Transverse colon (tissue), 4 donors: Measurements from ENCODE around the gene TNN. TPM values are rescaled to one million over a fixed set of nuclear protein-coding genes. Genes with fewer than 3 reads are reported as not detected.

Experiments used
- DNase-seq: peaks from one replicate; pipeline ENCODE4 v3.0.0-alpha.2; 2019
- H3K27ac ChIP-seq, 4 donors: fragments of 200-600 bp; sonication (generic); 2 replicates each; pipeline ENCODE4 v1.5.1; 2016 to 2018; ENCODE audit warnings: inconsistent platforms in 4 of 4
- H3K27me3 ChIP-seq: fragments of 200-600 bp; sonication (generic); 2 replicates; pipeline ENCODE4 v1.5.1; 2017; ENCODE audit warnings: inconsistent platforms
- H3K36me3 ChIP-seq, 4 donors: fragments of 200-600 bp; sonication (generic); 2 replicates each; pipeline ENCODE4 v1.5.1; 2017 to 2019; ENCODE audit warnings: inconsistent platforms in 4 of 4
- H3K4me1 ChIP-seq, 4 donors: fragments of 200-600 bp; sonication (generic); 2 replicates each; pipeline ENCODE4 v1.5.1; 2017 to 2020; ENCODE audit warnings: inconsistent platforms in 4 of 4
- H3K4me3 ChIP-seq, 4 donors: fragments of 200-600 bp; sonication (generic); 1 replicate in 1 of 4; 2 replicates in 3 of 4; pipeline versions ENCODE4 v1.5.1 to v1.6.1; 2017 to 2019; ENCODE audit warnings: inconsistent platforms in 4 of 4
- H3K9me3 ChIP-seq, 2 donors: fragments of 200-600 bp; sonication (generic); 2 replicates each; pipeline ENCODE4 v1.5.1; 2017 to 2019; ENCODE audit warnings: inconsistent platforms in 2 of 2
- EP300 ChIP-seq: sonication (generic); formaldehyde crosslinking; IDR thresholded peaks from one replicate; pipeline ENCODE4 v1.6.1; 2017; ENCODE audit warnings: antibody characterized with exemption, low read depth
- POLR2A ChIP-seq: fragments of 450-650 bp; IDR thresholded peaks from one replicate; pipeline ENCODE4 v1.6.1; 2016; ENCODE audit warnings: antibody characterized with exemption, mild to moderate bottlenecking, moderate library complexity
- POLR2AphosphoS5 ChIP-seq, 3 donors: sonication (generic); formaldehyde crosslinking; IDR thresholded peaks; one replicate each; pipeline ENCODE4 v1.6.1; 2016; ENCODE audit warnings: antibody characterized with exemption in 3 of 3
- WGBS, 2 donors: methylation state at CpG; one replicate each; pipeline ENCODE4 v1.1.5; 2018; ENCODE audit warnings: low coverage in 1 of 2; 5-methylcytosine and 5-hydroxymethylcytosine counted together
- in situ Hi-C, 4 donors: fragments of 200-750 bp; cut with MboI; loops; one replicate each; pipeline versions ENCODE4 v1.15.0 to v1.15.1; 2017; ENCODE audit warnings: low sequenced_read_pairs in 3 of 4, low pct_ligation_motif_present in 1 of 4, low pct_unique_long_range_greater_than_20kb in 1 of 4
- intact Hi-C: fragments of 100-400 bp; cut with DNase I; formaldehyde crosslinking; loops from one replicate; pipeline ENCODE4 v1.15.1; 2023; ENCODE audit warnings: low total_unique reads
- total RNA-seq, 4 donors: library from RNA; depleted of rRNA; stranded (reverse); fragments of >200 nt; gene quantifications; one replicate each; pipeline ENCODE4 v1.1.0, GENCODE V29; 2016
- TF ChIP-seq, protein P1 (sequence below), 5 experiments: fragments of 200-600 bp in 3 of 5; fragments of 450-650 bp in 2 of 5; sonication (generic) in 3 of 5; IDR thresholded peaks; 1 replicate in 2 of 5; 2 replicates in 3 of 5; pipeline ENCODE4 v1.5.1; 2016 to 2017; ENCODE audit warnings: antibody characterized with exemption in 5 of 5, inconsistent platforms in 3 of 5, mild to moderate bottlenecking in 2 of 5, moderate library complexity in 1 of 5

Gene TNN
- total RNA-seq, 4 donors from 2014 or later = 0.14 TPM; not detected in 3

DNA sequence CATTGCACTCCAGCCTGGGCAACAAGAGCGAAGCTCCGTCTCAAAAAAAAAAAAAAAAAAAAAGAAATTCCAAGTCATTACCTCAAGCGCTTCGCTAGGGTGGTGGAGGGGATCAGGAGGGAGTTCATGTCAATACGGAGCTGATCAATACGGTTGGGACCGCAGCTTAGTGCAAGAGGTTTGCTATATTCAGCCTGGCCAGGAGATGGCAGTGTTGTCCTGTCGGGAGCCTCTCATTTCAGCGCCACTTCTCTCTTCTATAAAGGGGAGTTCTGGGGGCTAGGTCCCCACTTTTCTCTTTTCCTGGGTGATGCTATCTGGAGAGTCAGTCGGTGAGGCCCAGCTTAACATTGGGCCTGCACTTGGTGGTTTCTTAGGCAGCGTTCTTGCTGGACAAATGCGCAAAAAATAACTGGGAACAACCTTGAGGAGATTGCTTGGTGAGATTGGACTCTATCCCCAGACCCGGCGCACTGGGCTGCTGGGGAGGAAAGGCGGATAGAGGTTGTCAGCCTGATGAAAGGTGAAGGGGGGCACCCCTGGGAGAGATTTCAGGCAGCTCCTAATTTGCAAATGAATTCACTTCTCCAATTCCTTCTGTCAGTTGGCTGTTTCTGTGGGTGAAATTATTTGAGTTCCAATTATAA lies 84.5 kb downstream of the TNN start:
- Histone ChIP-seq H3K9me3 (no peaks in the 10 kb centered on the region), H3K4me3 (no peak overlapping the region), H3K27me3 (peaks cover 24% of the 10 kb centered on the region), H3K4me1 (peaks cover 0 to 8% (median 0%) of the 10 kb centered on the region in 4 donors), H3K36me3 (no peaks in the 10 kb centered on the region), H3K27ac (no peak overlapping the region)
- WGBS, 2 donors = 8 to 11% methylated on average over 8 to 15 of the region's 15 CpGs
- DNase-seq = peak; percentile 66
- in situ Hi-C loops (loop anchor here in 2 of 4 donors (5.0 to 10.0 kb wide), 2 partner anchors 170 to 173 kb away; no protein-coding TSS in a partner anchor), intact Hi-C loops (no loop called here)
- TF ChIP-seq, protein P1, sequence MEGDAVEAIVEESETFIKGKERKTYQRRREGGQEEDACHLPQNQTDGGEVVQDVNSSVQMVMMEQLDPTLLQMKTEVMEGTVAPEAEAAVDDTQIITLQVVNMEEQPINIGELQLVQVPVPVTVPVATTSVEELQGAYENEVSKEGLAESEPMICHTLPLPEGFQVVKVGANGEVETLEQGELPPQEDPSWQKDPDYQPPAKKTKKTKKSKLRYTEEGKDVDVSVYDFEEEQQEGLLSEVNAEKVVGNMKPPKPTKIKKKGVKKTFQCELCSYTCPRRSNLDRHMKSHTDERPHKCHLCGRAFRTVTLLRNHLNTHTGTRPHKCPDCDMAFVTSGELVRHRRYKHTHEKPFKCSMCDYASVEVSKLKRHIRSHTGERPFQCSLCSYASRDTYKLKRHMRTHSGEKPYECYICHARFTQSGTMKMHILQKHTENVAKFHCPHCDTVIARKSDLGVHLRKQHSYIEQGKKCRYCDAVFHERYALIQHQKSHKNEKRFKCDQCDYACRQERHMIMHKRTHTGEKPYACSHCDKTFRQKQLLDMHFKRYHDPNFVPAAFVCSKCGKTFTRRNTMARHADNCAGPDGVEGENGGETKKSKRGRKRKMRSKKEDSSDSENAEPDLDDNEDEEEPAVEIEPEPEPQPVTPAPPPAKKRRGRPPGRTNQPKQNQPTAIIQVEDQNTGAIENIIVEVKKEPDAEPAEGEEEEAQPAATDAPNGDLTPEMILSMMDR (IDR thresholded peaks at IDR 0.05) = peak; percentile 83 to 93 (median 87)
- no peak for TF ChIP-seq POLR2AphosphoS5 (IDR thresholded peaks at IDR 0.05)
- TF ChIP-seq POLR2A = no peak
- no peak for TF ChIP-seq EP300

DNA sequence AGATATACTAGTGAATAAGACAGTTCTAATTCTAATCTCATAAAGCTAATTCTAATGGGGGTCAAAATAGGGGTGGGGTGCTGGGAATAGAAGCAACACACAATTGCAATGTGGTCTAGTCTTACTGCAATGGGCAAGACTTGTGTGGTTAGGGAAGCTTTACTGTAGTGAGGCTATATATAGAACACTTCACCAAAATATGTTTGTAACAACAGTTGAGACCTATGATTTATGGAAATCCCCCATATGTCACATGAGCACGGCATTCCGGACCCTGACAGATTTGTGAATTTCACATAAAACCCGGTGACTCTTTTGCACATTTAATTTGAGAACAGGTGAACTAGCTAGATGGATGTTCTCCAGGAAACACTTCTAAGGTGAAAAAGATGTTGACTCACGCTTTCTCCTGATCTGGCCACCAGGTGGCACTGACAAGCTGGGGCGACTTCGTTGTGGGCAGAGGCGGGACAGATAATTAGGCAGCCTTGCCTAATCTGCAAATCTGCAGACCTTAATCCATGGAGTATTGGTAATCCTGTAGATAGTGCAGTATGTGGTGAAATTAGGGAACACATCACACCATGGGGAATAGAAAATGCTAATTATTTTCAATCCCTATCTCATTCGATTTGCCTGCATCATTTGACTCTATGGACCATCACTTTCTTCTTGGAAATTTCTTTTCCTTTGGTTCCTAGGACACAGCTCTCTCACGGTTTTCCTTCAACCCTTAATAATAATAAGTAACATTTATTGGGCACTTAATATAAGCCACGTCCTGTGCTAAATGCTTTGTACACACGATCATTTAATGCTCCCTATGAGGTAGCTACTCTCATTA lies 87.2 kb downstream of the TNN start:
- peaks cover 0 to 8% (median 0%) of the 10 kb centered on the region in 4 donors for H3K4me1 ChIP-seq
- in situ Hi-C loops = loop anchor here (5.0 to 10.0 kb wide), 3 partner anchors 67 to 170 kb away; no protein-coding TSS in a partner anchor
- H3K4me3 ChIP-seq = no peak overlapping the region

DNA sequence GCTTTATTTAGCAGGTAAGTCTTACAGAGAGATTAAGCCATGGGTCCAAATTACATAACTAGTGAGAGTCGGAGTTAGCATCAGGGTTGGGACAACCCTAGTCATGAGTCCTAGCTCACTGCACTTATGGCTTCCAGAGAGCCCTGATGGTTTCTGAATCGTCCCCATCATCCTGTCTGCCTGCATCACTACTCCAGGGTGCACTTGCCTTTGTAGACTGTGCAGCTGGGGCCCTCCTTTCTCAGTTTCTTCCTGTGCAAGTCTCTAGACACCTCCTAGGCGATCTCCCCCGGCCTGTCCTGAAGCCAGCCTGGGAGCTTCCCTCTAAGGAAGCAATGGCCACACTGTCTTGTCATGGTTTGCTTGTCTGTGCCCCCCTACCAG lies 87.8 kb downstream of the TNN start:
- Histone ChIP-seq H3K4me3 (no peak overlapping the region), H3K36me3 (no peaks in the 10 kb centered on the region), H3K9me3 (no peaks in the 10 kb centered on the region), H3K27me3 (peaks cover 24% of the 10 kb centered on the region), H3K4me1 (peaks cover 0 to 8% (median 0%) of the 10 kb centered on the region in 4 donors), H3K27ac (no peak overlapping the region)
- WGBS, 2 donors = 71 to 86% methylated on average over 2 to 4 of the region's 4 CpGs
- TF ChIP-seq EP300 (no peak), POLR2AphosphoS5 (IDR thresholded peaks at IDR 0.05) (no peak), POLR2A (no peak)
- TF ChIP-seq, protein P1 (IDR thresholded peaks at IDR 0.05) = no peak
- intact Hi-C loops = loop anchor here (2.0 kb wide), 1 partner anchor 163 kb away; no protein-coding TSS in a partner anchor
- DNase-seq = no peak
- in situ Hi-C loops = loop anchor here in 3 of 4 donors (5.0 to 10.0 kb wide), 3 partner anchors 67 to 169 kb away; no protein-coding TSS in a partner anchor

More for the DNA sequence above, 87.2 kb downstream of the TNN start:
- intact Hi-C loops = loop anchor here (2.0 kb wide), 1 partner anchor 164 kb away; no protein-coding TSS in a partner anchor
- TF ChIP-seq, protein P1 (IDR thresholded peaks at IDR 0.05) = peak; percentile 86 to 88 (median 88)
- TF ChIP-seq POLR2AphosphoS5 (IDR thresholded peaks at IDR 0.05) (no peak), EP300 (no peak)
- no peak overlapping the region for H3K27ac ChIP-seq
- peaks cover 24% of the 10 kb centered on the region for H3K27me3 ChIP-seq
- peak; percentile 76 for DNase-seq
- WGBS, 2 donors = 20 to 21% methylated on average over 10 to 11 of the region's 11 CpGs
- H3K36me3 ChIP-seq = no peaks in the 10 kb centered on the region
- H3K9me3 ChIP-seq = no peaks in the 10 kb centered on the region

DNA sequence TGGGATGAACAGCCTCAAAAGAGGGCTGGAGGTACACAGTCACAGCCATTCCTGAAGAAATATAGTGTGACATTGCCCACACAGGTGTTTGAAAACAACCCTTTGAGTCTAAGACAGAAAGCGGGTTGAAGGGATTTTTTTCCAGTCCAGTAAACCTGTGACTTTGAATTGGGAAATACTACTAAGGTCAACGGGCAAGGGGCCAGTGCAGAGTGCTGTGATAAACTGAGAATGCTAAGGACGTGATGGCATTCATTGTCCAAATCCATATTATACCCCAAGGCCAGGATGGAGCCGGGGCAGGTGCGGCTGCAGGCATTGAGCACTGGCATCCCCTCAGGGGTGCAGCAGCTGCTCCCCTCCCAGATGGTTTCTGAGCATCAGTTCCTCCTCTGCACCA lies 88.3 kb downstream of the TNN start:
- Histone ChIP-seq H3K4me1 (peaks cover 0 to 8% (median 0%) of the 10 kb centered on the region in 4 donors), H3K27me3 (peaks cover 21% of the 10 kb centered on the region), H3K36me3 (no peaks in the 10 kb centered on the region), H3K4me3 (no peak overlapping the region), H3K27ac (no peak overlapping the region), H3K9me3 (no peaks in the 10 kb centered on the region)
- TF ChIP-seq EP300 (no peak), POLR2A (no peak), POLR2AphosphoS5 (IDR thresholded peaks at IDR 0.05) (no peak)
- TF ChIP-seq, protein P1 (IDR thresholded peaks at IDR 0.05) = no peak
- intact Hi-C loops = loop anchor here (2.0 kb wide), 1 partner anchor 163 kb away; no protein-coding TSS in a partner anchor
- in situ Hi-C loops = loop anchor here in 3 of 4 donors (5.0 to 10.0 kb wide), 3 partner anchors 66 to 169 kb away; no protein-coding TSS in a partner anchor
- DNase-seq = no peak
- WGBS, 2 donors = 78% methylated on average over 5 of the region's 5 CpGs; no CpG with 5 or more reads in 1 of the 2 donors
